ENCODE data around the gene CDIP1.

CDIP1 gene

DNA sequence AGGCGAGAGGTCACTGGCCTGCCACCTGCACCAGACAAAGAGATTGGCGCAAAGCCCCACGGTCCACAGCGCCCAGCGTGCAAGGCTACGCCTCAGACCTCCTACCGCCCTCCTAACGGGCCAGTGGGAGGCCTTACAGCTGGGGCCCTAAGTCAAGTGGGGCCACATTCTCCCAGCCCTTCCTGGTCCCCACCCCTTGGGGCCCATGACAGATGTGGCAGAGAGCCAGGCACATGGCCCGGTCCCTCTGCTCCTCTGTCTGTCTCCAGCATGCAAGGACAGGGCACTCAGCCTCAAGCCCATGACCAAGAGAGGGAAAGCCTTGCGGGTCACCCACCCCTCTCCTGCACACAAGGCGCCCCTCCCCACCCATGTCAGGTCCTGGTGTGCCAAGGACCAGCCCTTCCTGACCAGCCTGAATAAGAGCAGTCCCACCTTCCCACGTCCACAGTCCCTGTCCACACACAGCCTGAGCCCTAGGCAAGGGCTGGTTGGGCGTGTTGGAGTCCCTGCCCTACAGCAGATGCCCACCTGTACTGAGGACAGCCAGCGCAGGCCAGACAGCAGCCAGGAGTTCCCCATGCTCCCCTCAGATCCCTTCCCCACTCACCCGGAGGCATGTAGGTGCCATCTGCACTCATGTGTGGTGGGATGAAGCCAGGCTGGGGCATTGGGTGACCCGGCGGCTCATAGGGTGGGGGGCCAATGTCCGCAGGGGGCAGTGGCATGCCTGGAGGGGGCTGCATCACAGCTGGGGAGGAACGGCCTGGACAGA is 25.3 kb downstream of the CDIP1 start:
- no peak for DNase-seq

DNA sequence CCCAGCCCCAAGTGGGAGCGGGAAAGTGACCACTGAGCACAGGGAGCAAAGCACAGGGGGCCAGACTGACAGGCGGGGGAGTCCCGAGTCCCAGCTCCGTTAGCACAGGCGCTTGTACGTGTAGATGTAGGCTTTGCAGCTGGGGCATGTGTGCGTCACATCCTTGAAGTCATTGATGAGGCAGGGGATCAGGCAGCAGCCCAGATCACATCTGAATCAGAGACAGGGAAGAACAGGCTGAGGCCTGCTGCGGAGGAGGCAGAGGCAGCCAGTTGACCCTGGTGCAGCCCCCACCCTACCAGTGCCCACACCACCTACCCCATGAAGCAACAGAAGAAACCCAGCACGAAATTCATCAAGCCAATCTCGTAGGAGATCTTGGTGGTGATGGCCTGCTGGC is 26.1 kb downstream of the CDIP1 start:
- DNase-seq, result no peak

- DNase-seq, result no peak
Measured at GRCh38 chr16:4511441-4512082, 27.0 kb downstream of the CDIP1 start.

DNA sequence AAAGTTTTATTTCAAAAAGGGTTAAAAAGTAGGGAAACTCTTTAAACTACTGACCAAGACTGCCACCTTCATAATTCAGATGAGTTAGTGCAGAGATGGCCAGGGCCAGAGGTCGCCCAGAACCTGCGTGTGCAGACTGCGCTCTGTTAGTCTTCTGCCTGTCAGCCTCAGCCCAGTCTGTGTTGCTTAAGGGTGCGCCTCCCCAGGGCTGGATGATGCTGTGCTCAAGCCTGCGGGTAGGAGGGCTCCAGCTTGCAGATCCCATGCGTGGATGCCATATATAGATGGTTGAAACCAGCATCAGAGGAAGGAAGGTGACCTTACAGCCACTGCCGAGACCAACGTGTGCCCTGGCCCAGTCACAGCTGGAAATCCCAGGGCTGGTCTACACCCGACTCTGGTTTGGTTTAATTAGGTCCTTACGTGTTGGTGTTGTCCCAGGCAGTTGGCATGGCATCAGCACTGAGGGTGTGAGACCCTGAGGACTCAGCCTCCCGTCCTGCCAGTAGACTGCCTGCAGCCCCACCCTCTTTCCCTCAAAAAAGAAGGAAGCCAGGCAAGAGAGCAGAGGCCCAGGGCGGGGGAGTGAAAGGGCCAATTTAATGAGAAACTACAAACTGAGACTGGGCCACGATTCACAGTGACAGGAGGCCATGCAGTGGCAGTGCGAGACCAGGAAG is 27.7 kb downstream of the CDIP1 start:
- DNase-seq, result no peak

- DNase-seq, result no peak
Measured at GRCh38 chr16:4510131-4510530, 28.4 kb downstream of the CDIP1 start.

DNA sequence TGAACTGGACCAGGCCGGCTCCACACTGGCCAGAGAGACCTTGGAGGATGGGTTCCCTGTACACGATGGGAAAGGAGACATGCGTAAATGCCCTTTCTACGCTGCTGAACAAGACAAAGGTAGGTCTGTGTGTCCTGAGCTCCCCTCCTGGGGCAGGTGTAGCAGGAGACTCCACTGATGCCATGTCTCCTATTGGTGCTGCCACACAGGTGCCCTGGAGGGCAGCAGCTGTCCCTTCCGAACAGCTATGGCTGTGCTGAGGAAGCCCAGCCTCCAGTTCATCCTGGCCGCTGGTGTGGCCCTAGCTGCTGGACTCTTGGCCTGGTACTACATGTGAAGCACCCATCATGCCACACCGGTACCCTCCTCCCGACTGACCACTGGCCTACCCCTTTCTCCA is 29.2 kb downstream of the CDIP1 start:
- no peak for DNase-seq

DNA sequence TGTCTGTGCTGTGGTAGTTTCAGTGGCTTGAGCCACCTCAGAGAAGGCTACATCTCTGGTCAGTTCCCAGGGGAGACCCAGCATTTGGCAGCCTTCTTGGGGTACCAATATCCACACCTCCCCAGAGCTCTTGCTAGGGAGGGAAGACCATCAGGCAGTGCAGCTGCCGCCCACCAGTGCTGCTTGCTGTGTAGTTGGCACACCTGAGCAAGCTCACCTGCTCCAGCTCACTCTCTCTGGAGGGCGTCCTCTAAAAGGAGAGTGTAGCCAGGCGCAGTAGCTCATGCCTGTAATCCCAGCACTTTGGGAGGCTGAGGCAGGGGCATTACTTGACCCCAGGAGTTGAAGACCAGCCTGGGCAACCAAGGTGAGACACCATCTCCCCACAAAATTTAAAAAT is 29.8 kb downstream of the CDIP1 start:
- DNase-seq, result no peak

GRCh38 chr16:4507588-4508345 is 30.8 kb downstream of the CDIP1 start:
- DNase-seq, result no peak

DNA sequence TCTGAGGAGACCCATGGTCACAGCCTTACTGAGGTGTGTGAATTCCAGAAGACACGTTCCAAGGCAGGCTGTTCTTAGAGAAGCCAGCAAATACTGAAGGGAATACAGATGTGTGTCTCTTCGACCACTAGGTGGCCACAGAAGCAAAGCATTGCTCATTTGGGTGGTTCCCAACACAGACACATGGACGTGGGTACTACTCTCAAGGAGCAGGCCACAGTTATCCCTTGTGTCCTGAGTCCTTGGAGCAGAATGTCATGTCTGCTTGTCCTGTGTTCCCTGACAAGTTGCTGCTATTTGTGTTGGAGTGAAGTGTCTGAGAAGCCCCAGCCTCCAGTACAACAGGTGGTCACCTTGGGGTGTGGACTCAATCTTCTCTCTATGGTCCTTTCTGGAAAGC is 32.1 kb downstream of the CDIP1 start:
- no peak for DNase-seq

- DNase-seq, result no peak
Measured at GRCh38 chr16:4505356-4506147, 33.0 kb downstream of the CDIP1 start.

GRCh38 chr16:4501071-4501478 is 37.5 kb downstream of the CDIP1 start:
- DNase-seq, result no peak

DNA sequence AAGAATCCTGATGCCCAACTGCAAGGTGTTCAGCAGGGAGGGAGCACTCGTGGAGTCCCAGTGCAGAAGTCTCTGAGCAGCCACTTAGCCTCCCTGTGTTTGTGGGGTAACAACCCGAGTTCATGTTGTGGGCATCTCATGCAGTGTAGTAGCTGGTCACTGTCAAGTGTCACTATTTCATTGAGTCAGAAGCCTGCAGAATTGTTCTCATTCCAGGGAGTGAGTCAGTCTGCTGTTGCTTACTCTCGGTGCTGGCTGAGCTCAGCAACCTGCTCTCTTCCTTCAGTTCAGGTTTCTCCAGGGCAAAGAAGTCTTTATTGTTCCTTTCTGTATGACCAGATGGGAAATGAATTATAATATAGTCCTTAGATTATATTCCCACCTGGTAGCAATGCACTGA is 38.3 kb downstream of the CDIP1 start:
- DNase-seq, result no peak

DNA sequence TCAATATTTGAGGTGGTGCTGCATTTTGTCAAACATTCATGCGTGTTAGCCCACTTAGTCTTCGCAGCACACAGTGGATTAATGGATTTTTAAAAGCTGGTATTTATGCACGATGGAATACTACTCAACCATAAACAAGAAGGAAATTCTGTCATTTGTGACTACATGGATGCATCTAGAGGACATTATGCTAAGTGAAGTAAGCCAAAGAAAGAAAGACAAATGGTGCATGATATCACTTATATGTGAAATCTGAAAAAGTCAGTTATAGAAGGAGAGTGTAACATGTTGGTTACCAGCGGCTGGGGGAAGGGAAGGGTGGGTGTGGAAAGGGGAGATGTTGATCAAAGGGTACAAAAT is 39.4 kb downstream of the CDIP1 start:
- DNase-seq, result no peak

- no peak for DNase-seq
Measured at GRCh38 chr16:4498546-4499195, 39.9 kb downstream of the CDIP1 start.

GRCh38 chr16:4496305-4496704 is 42.3 kb downstream of the CDIP1 start:
- DNase-seq, result no peak

DNA sequence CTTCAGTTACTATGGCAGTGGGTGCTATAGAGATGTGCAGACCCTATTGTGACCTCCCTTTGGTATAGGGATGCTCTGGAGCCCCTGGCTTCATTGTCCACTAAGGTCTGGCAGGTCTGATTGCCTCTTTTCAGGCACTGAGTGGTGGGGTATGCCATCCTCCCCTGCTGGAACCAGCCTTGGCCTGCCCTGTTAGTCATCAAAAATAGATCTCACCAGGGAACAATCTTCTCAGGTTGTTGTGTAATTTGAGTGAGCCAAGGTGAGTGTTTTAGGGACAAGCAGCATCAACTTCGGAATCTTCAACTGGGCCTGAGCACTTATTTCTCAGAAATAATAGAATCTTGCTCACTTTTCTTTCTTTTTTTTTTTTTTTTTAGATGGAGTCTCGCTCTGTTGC is 42.8 kb downstream of the CDIP1 start:
- no peak for DNase-seq

- no peak for DNase-seq
Measured at GRCh38 chr16:4494746-4495490, 43.7 kb downstream of the CDIP1 start.

DNA sequence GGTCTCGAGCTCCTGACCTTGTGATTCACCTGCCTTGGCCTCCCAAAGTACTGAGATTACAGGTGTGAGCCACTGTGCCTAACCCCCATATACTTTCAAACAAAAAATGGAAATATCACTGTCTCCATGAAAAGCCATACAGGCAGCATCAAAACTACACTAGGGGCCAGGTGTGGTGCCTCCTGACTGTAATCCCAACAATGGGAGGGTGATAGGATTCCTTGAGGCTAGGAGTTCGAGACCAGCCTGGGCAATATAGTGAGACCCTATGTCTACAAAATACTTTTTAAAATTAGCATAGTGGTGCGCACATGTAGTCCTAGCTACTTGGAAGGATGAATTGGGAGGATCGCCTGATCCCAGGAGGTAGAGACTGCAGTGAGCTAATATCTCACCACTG is 46.7 kb downstream of the CDIP1 start:
- DNase-seq, result no peak

DNA sequence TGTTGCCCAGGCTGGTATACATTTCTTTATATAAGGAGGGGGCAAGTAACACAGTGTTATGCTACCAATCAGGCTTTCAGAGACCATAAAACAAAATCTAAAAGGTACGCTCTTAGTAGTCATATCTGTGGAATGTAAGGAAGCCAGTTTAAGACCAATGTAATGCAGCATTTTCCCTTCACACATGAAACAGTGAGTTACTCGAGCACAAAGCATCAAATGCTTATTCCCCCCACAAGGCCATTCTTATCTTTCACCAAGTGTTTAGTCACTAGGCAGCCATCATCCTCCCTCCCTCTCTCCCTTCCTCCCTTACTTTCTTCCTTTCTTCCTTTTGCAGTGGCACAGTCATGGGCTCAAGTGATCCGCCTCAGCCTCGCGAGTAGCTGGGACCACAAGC is 49.5 kb downstream of the CDIP1 start:
- no peak for DNase-seq

GRCh38 chr16:4488499-4488967 is 50.0 kb downstream of the CDIP1 start:
- DNase-seq, result no peak

DNA sequence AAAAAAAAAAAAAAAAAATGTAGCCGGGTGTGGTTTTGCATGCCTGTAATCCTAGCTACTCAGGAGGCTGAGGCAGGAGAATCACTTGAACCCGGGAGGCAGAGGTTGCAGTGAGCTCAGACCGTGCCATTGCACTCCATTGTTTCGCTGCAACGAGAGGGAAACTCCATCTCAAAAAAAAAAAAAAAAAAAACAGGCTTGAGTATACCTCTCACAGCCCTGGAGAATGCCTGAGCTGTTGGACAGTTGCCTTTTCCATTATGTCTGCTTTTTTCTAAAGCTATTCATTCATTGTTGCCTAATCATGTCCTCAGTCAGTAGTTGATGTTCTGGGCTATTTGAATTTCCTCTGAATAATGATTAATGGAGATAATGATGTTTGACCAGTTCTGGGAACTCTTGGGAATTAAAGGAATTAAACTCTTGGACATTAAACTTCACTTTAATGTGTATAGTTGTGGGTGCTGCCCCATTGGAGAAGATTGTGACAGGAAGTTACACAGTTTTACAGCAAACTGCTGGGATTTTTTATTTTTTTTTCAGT is 50.5 kb downstream of the CDIP1 start:
- DNase-seq, result no peak
